ENCODE results near the gene ZBTB46. TPM values are rescaled to one million over a fixed set of nuclear protein-coding genes. Genes with fewer than 3 reads are reported as not detected.
A peak's percentile ranks its signal among the peaks of the same experiment; 100 is the strongest.

ZBTB46 gene
- total RNA-seq, 2 experiments from 2014 or later, result 4.6 to 5.5 TPM

GRCh38 chr20:63699466-63700198, 131.4 kb downstream of the ZBTB46 start:
- intact Hi-C loops (cut with micrococcal nuclease), result loop anchor here (5.0 kb wide), 2 partner anchors 62 to 162 kb away; partner anchors contain the start of gene PTK6
- DNase-seq, result no peak
- Mint-ChIP-seq H3K36me3 (peaks cover 10% of the 10 kb centered on the region), H3K27ac (peak overlapping the region; percentile 92), H3K4me3 (peak overlapping the region; percentile 39), H3K9me3 (no peaks in the 10 kb centered on the region), H3K27me3 (no peaks in the 10 kb centered on the region), H3K4me1 (ENCODE audit: low read depth) (peaks cover 41% of the 10 kb centered on the region)
- POLR2A ChIA-PET, result interaction anchor here (1.0 to 2.5 kb wide), 4 partner anchors 9 to 162 kb away, joined by 3 to 10 read pairs (median 6); partner anchors contain the start of genes ARFRP1 and ZGPAT
- CTCF ChIA-PET, result interaction anchor here (1.0 to 1.6 kb wide), 2 partner anchors 12 to 58 kb away, joined by 4 to 5 read pairs; no protein-coding TSS in a partner anchor

- DNase-seq, result peak; percentile 88
- Mint-ChIP-seq H3K27ac (peak overlapping the region; percentile 92), H3K9me3 (no peaks in the 10 kb centered on the region), H3K4me1 (ENCODE audit: low read depth) (peaks cover 41% of the 10 kb centered on the region), H3K36me3 (peaks cover 10% of the 10 kb centered on the region), H3K4me3 (peak overlapping the region; percentile 39), H3K27me3 (no peaks in the 10 kb centered on the region)
- ChIA-PET POLR2A (interaction anchor here (1.0 to 2.5 kb wide), 7 partner anchors 9 to 161 kb away, joined by 3 to 10 read pairs (median 3); partner anchors contain the start of genes ARFRP1, LIME1 and ZGPAT), CTCF (interaction anchor here (0.6 to 1.6 kb wide), 5 partner anchors 8 to 286 kb away, joined by 3 to 5 read pairs (median 4); partner anchors contain the start of genes ARFRP1 and ZGPAT)
- intact Hi-C loops (cut with micrococcal nuclease), result loop anchor here (5.0 kb wide), 2 partner anchors 62 to 162 kb away; partner anchors contain the start of gene PTK6
These were observed 132.2 kb downstream of the ZBTB46 start for GRCh38 chr20:63698739-63699465.

- Mint-ChIP-seq H3K36me3 (peaks cover 13% of the 10 kb centered on the region), H3K4me3 (no peak overlapping the region), H3K27ac (peak overlapping the region; percentile 33), H3K4me1 (ENCODE audit: low read depth) (peaks cover 44% of the 10 kb centered on the region), H3K9me3 (no peaks in the 10 kb centered on the region), H3K27me3 (no peaks in the 10 kb centered on the region)
- POLR2A ChIA-PET, result interaction anchor here (0.6 to 2.5 kb wide), 9 partner anchors 8 to 160 kb away, joined by 3 to 10 read pairs (median 3); partner anchors contain the start of genes ARFRP1, LIME1 and ZGPAT
- no peak for DNase-seq
- intact Hi-C loops (cut with micrococcal nuclease), result loop anchor here (5.0 kb wide), 2 partner anchors 61 to 161 kb away; partner anchors contain the start of gene PTK6
- CTCF ChIA-PET, result interaction anchor here (0.6 to 1.6 kb wide), 5 partner anchors 9 to 287 kb away, joined by 3 to 5 read pairs (median 3); partner anchors contain the start of genes ARFRP1 and ZGPAT
These were observed 133.1 kb downstream of the ZBTB46 start for GRCh38 chr20:63697868-63698545.

GRCh38 chr20:63697357-63697867, 133.7 kb downstream of the ZBTB46 start:
- H3K36me3 Mint-ChIP-seq, result peaks cover 18% of the 10 kb centered on the region
- H3K9me3 Mint-ChIP-seq, result no peaks in the 10 kb centered on the region
- intact Hi-C loops (cut with micrococcal nuclease), result loop anchor here (5.0 kb wide), 2 partner anchors 60 to 160 kb away; partner anchors contain the start of gene PTK6
- ChIA-PET POLR2A (interaction anchor here (0.6 to 2.5 kb wide), 5 partner anchors 9 to 366 kb away, joined by 3 to 10 read pairs (median 5); partner anchors contain the start of gene TCEA2), CTCF (interaction anchor here (0.7 kb wide), 2 partner anchors 15 to 166 kb away, joined by 3 read pairs; no protein-coding TSS in a partner anchor)
- peak overlapping the region; percentile 59 for H3K4me3 Mint-ChIP-seq
- no peak for DNase-seq
- H3K27me3 Mint-ChIP-seq, result no peaks in the 10 kb centered on the region
- peaks cover 44% of the 10 kb centered on the region for H3K4me1 Mint-ChIP-seq (ENCODE audit: low read depth)
- H3K27ac Mint-ChIP-seq, result peak overlapping the region; percentile 70

GRCh38 chr20:63696628-63697356, 134.3 kb downstream of the ZBTB46 start, which contains the start of gene TNFRSF6B:
Gene TNFRSF6B, plus strand, starts transcription at chr20:63696652. Its CDS starts 116 bp downstream, at chr20:63696768.
- peak within 1 kb of the TSS; percentile 59 for H3K4me3 Mint-ChIP-seq
- H3K27me3 Mint-ChIP-seq, result no peaks in the 10 kb centered on the region
- H3K27ac Mint-ChIP-seq, result peak within 1 kb of the TSS; percentile 70
- no peaks in the 10 kb centered on the region for H3K9me3 Mint-ChIP-seq
- DNase-seq, result peak; percentile 36
- H3K36me3 Mint-ChIP-seq, result peaks cover 19% of the 10 kb centered on the region
- POLR2A ChIA-PET, result interaction anchor here (0.6 to 1.9 kb wide), 3 partner anchors 10 to 366 kb away, joined by 3 to 8 read pairs (median 3); partner anchors contain the start of gene TCEA2
- CTCF ChIA-PET, result interaction anchor here (0.7 kb wide), 2 partner anchors 14 to 167 kb away, joined by 3 read pairs; no protein-coding TSS in a partner anchor
- intact Hi-C loops (cut with micrococcal nuclease), result loop anchor here (5.0 kb wide), 2 partner anchors 59 to 159 kb away; partner anchors contain the start of gene PTK6
- peaks cover 44% of the 10 kb centered on the region for H3K4me1 Mint-ChIP-seq (ENCODE audit: low read depth)

GRCh38 chr20:63696306-63696627, 134.8 kb downstream of the ZBTB46 start:
- peak; percentile 52 for DNase-seq
- POLR2A ChIA-PET, result interaction anchor here (1.9 kb wide), 1 partner anchor 9 kb away, joined by 8 read pairs; no protein-coding TSS in a partner anchor

GRCh38 chr20:63695424-63696305, 135.4 kb downstream of the ZBTB46 start:
- Mint-ChIP-seq H3K27ac (no peak overlapping the region), H3K36me3 (peaks cover 21% of the 10 kb centered on the region), H3K4me1 (ENCODE audit: low read depth) (peaks cover 37% of the 10 kb centered on the region), H3K27me3 (no peaks in the 10 kb centered on the region), H3K4me3 (no peak overlapping the region), H3K9me3 (no peaks in the 10 kb centered on the region)
- intact Hi-C loops (cut with micrococcal nuclease), result loop anchor here (5.0 kb wide), 2 partner anchors 58 to 158 kb away; partner anchors contain the start of gene PTK6
- no peak for DNase-seq
- POLR2A ChIA-PET, result interaction anchor here (0.6 to 1.9 kb wide), 3 partner anchors 9 to 955 kb away, joined by 3 to 8 read pairs (median 4); partner anchors contain the start of gene LIME1
- CTCF ChIA-PET, result no interaction called here

More at GRCh38 chr20:63696306-63696627, 134.8 kb downstream of the ZBTB46 start:
- intact Hi-C loops (cut with micrococcal nuclease), result loop anchor here (5.0 kb wide), 2 partner anchors 59 to 159 kb away; partner anchors contain the start of gene PTK6
- Mint-ChIP-seq H3K4me3 (peak overlapping the region; percentile 12), H3K9me3 (no peaks in the 10 kb centered on the region), H3K27ac (no peak overlapping the region), H3K4me1 (ENCODE audit: low read depth) (peaks cover 41% of the 10 kb centered on the region), H3K27me3 (no peaks in the 10 kb centered on the region), H3K36me3 (peaks cover 20% of the 10 kb centered on the region)
- CTCF ChIA-PET, result no interaction called here

GRCh38 chr20:63694584-63695423, 136.3 kb downstream of the ZBTB46 start:
- no peak for DNase-seq
- Mint-ChIP-seq H3K9me3 (no peaks in the 10 kb centered on the region), H3K27me3 (no peaks in the 10 kb centered on the region), H3K27ac (no peak overlapping the region), H3K4me1 (ENCODE audit: low read depth) (peaks cover 31% of the 10 kb centered on the region), H3K36me3 (peaks cover 21% of the 10 kb centered on the region), H3K4me3 (no peak overlapping the region)
- POLR2A ChIA-PET, result interaction anchor here (1.0 kb wide), 1 partner anchor 42 kb away, joined by 3 read pairs; the partner anchor contains the start of gene LIME1
- CTCF ChIA-PET, result no interaction called here
- intact Hi-C loops (cut with micrococcal nuclease), result loop anchor here (5.0 kb wide), 2 partner anchors 58 to 158 kb away; partner anchors contain the start of gene PTK6
